HL-60 (cell line): ENCODE results near the gene TTC28.
"Not testable (repeated sequence)": the region's sequence is repeated elsewhere in the genome, so short reads cannot be mapped to it uniquely, and the experiment has no call there.

Experiments
- CTCF ChIP-seq: IDR thresholded peaks from one replicate; pipeline ENCODE4 v1.5.1; 2011; ENCODE audit warnings: low read length, control low read depth, inconsistent platforms; ENCODE audit not compliant: insufficient read depth
- POLR2AphosphoS5 ChIP-seq: IDR thresholded peaks from 2 replicates; pipeline ENCODE4 v1.6.1; 2012; ENCODE audit warnings: low read depth

GRCh38 chr22:28663569-28663942 lies 16.1 kb downstream of the TTC28 start:
- not testable (repeated sequence) for TF ChIP-seq CTCF, POLR2AphosphoS5
